GM23248 (cell line): ENCODE results near the gene APC2. TPM values are rescaled to one million over a fixed set of nuclear protein-coding genes. Genes with fewer than 3 reads are reported as not detected.

Experiments used
- DNase-seq: peaks from one replicate; pipeline ENCODE4 v3.0.0-alpha.2; 2015
- H2AFZ ChIP-seq: fragments of 200-600 bp; sonication (generic); 2 replicates; pipeline ENCODE4 v1.6.1; 2016; ENCODE audit warnings: antibody characterized with exemption
- H3F3A ChIP-seq: fragments of 200-600 bp; sonication (generic); 2 replicates; pipeline ENCODE4 v1.6.1; 2016; ENCODE audit warnings: mild to moderate bottlenecking, antibody characterized with exemption, mixed run types; ENCODE audit not compliant: insufficient read depth
- H3K27ac ChIP-seq: fragments of 200-600 bp; sonication (generic); 2 replicates; pipeline ENCODE4 v1.5.1; 2016; ENCODE audit warnings: mild to moderate bottlenecking
- H3K27me3 ChIP-seq: fragments of 200-600 bp; sonication (generic); replicated peaks from 2 replicates; pipeline ENCODE4 v1.6.1; 2016; ENCODE audit warnings: mild to moderate bottlenecking; ENCODE audit not compliant: insufficient read depth
- H3K36me3 ChIP-seq: fragments of 200-600 bp; sonication (generic); 2 replicates; pipeline ENCODE4 v1.6.1; 2016; ENCODE audit warnings: low read depth, mild to moderate bottlenecking
- H3K4me1 ChIP-seq: fragments of 200-600 bp; sonication (generic); 2 replicates; pipeline ENCODE4 v1.6.1; 2016; ENCODE audit warnings: mild to moderate bottlenecking; ENCODE audit not compliant: insufficient read depth
- H3K4me2 ChIP-seq: fragments of 200-600 bp; sonication (generic); one replicate; pipeline ENCODE4 v1.6.1; 2016; ENCODE audit warnings: mild to moderate bottlenecking; ENCODE audit not compliant: unreplicated experiment
- H3K4me3 ChIP-seq: fragments of 200-600 bp; sonication (generic); 2 replicates; pipeline ENCODE4 v1.5.1; 2016; ENCODE audit warnings: mild to moderate bottlenecking
- H3K79me2 ChIP-seq: fragments of 200-600 bp; sonication (generic); 2 replicates; pipeline ENCODE4 v1.6.1; 2016; ENCODE audit warnings: mild to moderate bottlenecking; ENCODE audit not compliant: insufficient read depth
- H3K9ac ChIP-seq: fragments of 200-600 bp; sonication (generic); 2 replicates; pipeline ENCODE4 v1.6.1; 2016; ENCODE audit warnings: mild to moderate bottlenecking
- H3K9me2 ChIP-seq: fragments of 200-600 bp; sonication (generic); 2 replicates; pipeline ENCODE4 v1.6.1; 2016; ENCODE audit warnings: mixed run types, mild to moderate bottlenecking, moderate library complexity; ENCODE audit not compliant: insufficient read depth
- H3K9me3 ChIP-seq: fragments of 200-600 bp; sonication (generic); one replicate; pipeline ENCODE4 v1.6.1; 2017; ENCODE audit warnings: low read depth
- H4K20me1 ChIP-seq: fragments of 200-600 bp; sonication (generic); 2 replicates; pipeline ENCODE4 v1.6.0; 2016; ENCODE audit not compliant: insufficient read depth
- EZH2 ChIP-seq: fragments of 200-600 bp; sonication (generic); IDR thresholded peaks from 2 replicates; pipeline ENCODE4 v1.6.1; 2018; ENCODE audit warnings: antibody characterized with exemption, mild to moderate bottlenecking; ENCODE audit not compliant: insufficient read depth, poor library complexity, severe bottlenecking
- EZH2phosphoT487 ChIP-seq: fragments of 200-600 bp; sonication (generic); IDR thresholded peaks from 2 replicates; pipeline ENCODE4 v1.6.1; 2018; ENCODE audit warnings: antibody characterized with exemption, moderate library complexity, mild to moderate bottlenecking, low read depth; ENCODE audit not compliant: insufficient read depth
- WGBS, 2 experiments: methylation state at CpG; one replicate each; pipeline ENCODE4 v1.1.6; 2015 to 2017; ENCODE audit warnings: low lambda C conversion rate in 2 of 2, low coverage in 1 of 2; ENCODE audit errors: missing lambda C conversion rate in 2 of 2; 5-methylcytosine and 5-hydroxymethylcytosine counted together
- in situ Hi-C: fragments of 300-500 bp; cut with MboI; formaldehyde crosslinking; loops from 2 replicates; pipeline ENCODE4 v1.15.0; 2020
- polyA plus RNA-seq: library from polyadenylated mRNA; unstranded; fragments of >200 nt; fragmentation: Nextera tagmentation; extraction: Ambion mirVana; gene quantifications from 2 replicates; pipeline ENCODE4 v1.2.1, GENCODE V29; 2016
- total RNA-seq: library from RNA; depleted of rRNA; stranded (reverse); fragments of >200 nt; shearing (Covaris generic); gene quantifications from 2 replicates; pipeline ENCODE4 v1.2.3, GENCODE V29; 2014; rRNA removed

Gene APC2
- total and polyA plus RNA-seq, 2 experiments from 2014 or later: 0.10 to 0.11 TPM

DNA sequence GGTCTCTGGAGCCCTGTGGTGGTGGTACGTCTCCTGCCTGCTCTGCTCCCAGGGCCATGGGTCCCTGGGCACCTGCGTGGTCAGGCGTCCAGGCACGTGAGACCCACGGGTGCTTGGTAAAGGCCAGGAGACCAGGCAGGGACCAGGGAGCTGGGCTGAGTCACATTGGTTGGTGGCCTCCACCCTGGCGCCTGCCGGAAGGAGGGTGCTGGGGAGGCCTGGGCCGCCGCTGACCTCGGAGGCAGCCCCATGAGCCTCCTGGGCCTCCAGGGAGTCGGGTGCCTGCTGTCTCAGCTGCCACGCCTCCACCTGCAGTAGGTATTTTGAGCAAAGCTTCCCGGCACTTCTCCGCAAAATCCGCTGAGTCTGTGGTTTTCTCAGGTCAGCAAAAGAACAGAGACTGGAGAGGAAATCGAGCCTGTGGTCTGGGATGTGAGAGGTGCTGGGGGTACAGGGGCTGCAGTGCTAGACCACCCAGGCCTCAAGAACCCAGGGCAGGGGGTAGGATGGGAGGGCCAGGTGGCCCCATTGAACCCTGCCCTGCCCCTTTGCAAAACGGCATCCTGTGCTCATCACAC, 70.4 kb downstream of the APC2 start:
- Histone ChIP-seq H3F3A (no peaks in the 10 kb centered on the region), H3K4me1 (no peaks in the 10 kb centered on the region), H3K4me3 (no peak overlapping the region), H3K9me3 (no peaks in the 10 kb centered on the region), H3K9ac (no peak overlapping the region), H3K27me3 (peaks cover 16% of the 10 kb centered on the region; the same call in 1 of the 2 replicates), H3K27ac (no peak overlapping the region), H2AFZ (no peak overlapping the region), H4K20me1 (no peaks in the 10 kb centered on the region), H3K36me3 (no peaks in the 10 kb centered on the region), H3K79me2 (no peaks in the 10 kb centered on the region), H3K9me2 (no peaks in the 10 kb centered on the region), H3K4me2 (no peak overlapping the region)
- in situ Hi-C loops: no loop called here
- WGBS, 2 experiments: 68 to 71% methylated on average over 15 to 17 of the region's 17 CpGs
- TF ChIP-seq EZH2phosphoT487: no peak
- no peak for DNase-seq

DNA sequence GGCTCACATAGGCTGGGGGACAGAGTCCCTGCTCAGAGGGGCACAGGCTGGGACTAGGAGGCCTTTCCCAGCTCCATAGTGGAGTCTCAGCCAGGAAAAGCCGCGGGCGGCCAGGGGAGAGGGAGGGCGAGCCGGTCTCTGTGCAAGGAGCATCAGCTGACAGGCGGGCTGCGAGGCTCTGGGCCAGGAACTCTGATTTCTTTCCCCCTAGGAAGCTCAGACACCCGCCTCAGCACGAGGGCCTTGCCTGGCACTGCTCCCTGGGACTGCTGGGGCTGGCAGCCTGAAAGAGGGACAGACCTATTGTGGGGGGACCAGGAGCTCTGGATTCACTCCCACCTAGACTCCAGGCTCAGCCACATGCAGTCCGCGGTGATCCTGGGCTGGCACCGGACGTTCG, 71.7 kb downstream of the APC2 start:
- Histone ChIP-seq H3K9me3 (no peaks in the 10 kb centered on the region), H3K4me2 (no peak overlapping the region), H3K9ac (no peak overlapping the region), H3K79me2 (no peaks in the 10 kb centered on the region), H3K36me3 (no peaks in the 10 kb centered on the region), H3K9me2 (no peaks in the 10 kb centered on the region), H3K4me3 (no peak overlapping the region), H4K20me1 (no peaks in the 10 kb centered on the region), H3F3A (no peaks in the 10 kb centered on the region), H3K27me3 (peaks cover 16% of the 10 kb centered on the region; the same call in 1 of the 2 replicates), H2AFZ (no peak overlapping the region), H3K4me1 (no peaks in the 10 kb centered on the region), H3K27ac (no peak overlapping the region)
- TF ChIP-seq EZH2phosphoT487: no peak
- no peak for TF ChIP-seq EZH2
- in situ Hi-C loops: no loop called here
- no peak for DNase-seq
- 36 to 42% methylated on average over 8 to 12 of the region's 14 CpGs for WGBS, 2 experiments

- Histone ChIP-seq H3K9me3 (no peaks in the 10 kb centered on the region), H3K36me3 (no peaks in the 10 kb centered on the region), H3K27me3 (peaks cover 16% of the 10 kb centered on the region; the same call in 1 of the 2 replicates), H3K79me2 (no peaks in the 10 kb centered on the region), H3F3A (no peaks in the 10 kb centered on the region), H3K4me2 (no peak overlapping the region), H3K9ac (no peak overlapping the region), H3K27ac (no peak overlapping the region), H3K4me3 (no peak overlapping the region), H3K9me2 (no peaks in the 10 kb centered on the region), H2AFZ (no peak overlapping the region), H4K20me1 (no peaks in the 10 kb centered on the region), H3K4me1 (no peaks in the 10 kb centered on the region)
- in situ Hi-C loops: no loop called here
- no peak for DNase-seq
- no peak for TF ChIP-seq EZH2
- TF ChIP-seq EZH2phosphoT487: no peak
- WGBS, 2 experiments: 63 to 72% methylated on average over 10 of the region's 10 CpGs
Measured at GRCh38 chr19:1522061-1522460, 72.1 kb downstream of the APC2 start.

GRCh38 chr19:1522838-1523237, 72.9 kb downstream of the APC2 start:
- in situ Hi-C loops: no loop called here
- WGBS, 2 experiments: 54 to 58% methylated on average over 16 to 18 of the region's 18 CpGs
- no peak overlapping the region for H3K27ac ChIP-seq
- peaks cover 16% of the 10 kb centered on the region; the same call in 1 of the 2 replicates for H3K27me3 ChIP-seq
- no peaks in the 10 kb centered on the region for H3K4me1 ChIP-seq
- no peak overlapping the region for H3K4me2 ChIP-seq
- TF ChIP-seq EZH2 (no peak), EZH2phosphoT487 (no peak)
- no peaks in the 10 kb centered on the region for H3K9me2 ChIP-seq
- H3K9ac ChIP-seq: no peak overlapping the region
- no peaks in the 10 kb centered on the region for H3K36me3 ChIP-seq
- H3K79me2 ChIP-seq: no peaks in the 10 kb centered on the region
- H3K9me3 ChIP-seq: no peaks in the 10 kb centered on the region
- no peaks in the 10 kb centered on the region for H4K20me1 ChIP-seq
- no peak for DNase-seq
- H2AFZ ChIP-seq: no peak overlapping the region
- H3K4me3 ChIP-seq: no peak overlapping the region
- no peaks in the 10 kb centered on the region for H3F3A ChIP-seq

Other genes starting within 250 kb of the APC2 start
- 64.1 and 66.5 TPM in 2 replicates for gene STK11, start 244.3 kb upstream of the APC2 start, total RNA-seq
- 4.3 and 4.6 TPM in 2 replicates for gene STK11, start 244.3 kb upstream of the APC2 start, polyA plus RNA-seq
- gene CBARP, start 212.1 kb upstream of the APC2 start, total RNA-seq: 2.7 and 4.5 TPM in 2 replicates
- 0.29 and 0.41 TPM in 2 replicates for gene CBARP, start 212.1 kb upstream of the APC2 start, polyA plus RNA-seq
- gene ATP5F1D, start 208.4 kb upstream of the APC2 start, total RNA-seq: 27.4 and 38.9 TPM in 2 replicates
- 287 and 290 TPM in 2 replicates for gene ATP5F1D, start 208.4 kb upstream of the APC2 start, polyA plus RNA-seq
- 9.4 and 18.5 TPM in 2 replicates for gene MIDN, start 201.5 kb upstream of the APC2 start, total RNA-seq
- gene MIDN, start 201.5 kb upstream of the APC2 start, polyA plus RNA-seq: 3.1 and 4.0 TPM in 2 replicates
- gene CIRBP, start 180.8 kb upstream of the APC2 start, total RNA-seq: 239 and 392 TPM in 2 replicates
- gene CIRBP, start 180.8 kb upstream of the APC2 start, polyA plus RNA-seq: 163 and 185 TPM in 2 replicates
- gene FAM174C, start 174.6 kb upstream of the APC2 start, total RNA-seq: 61.5 and 84.5 TPM in 2 replicates
- gene FAM174C, start 174.6 kb upstream of the APC2 start, polyA plus RNA-seq: 67.8 and 81.6 TPM in 2 replicates
- gene EFNA2, start 164.2 kb upstream of the APC2 start, total RNA-seq: not detected in 2 replicates
- gene EFNA2, start 164.2 kb upstream of the APC2 start, polyA plus RNA-seq: not detected in 2 replicates
- 64.1 and 67.1 TPM in 2 replicates for gene NDUFS7, start 66.2 kb upstream of the APC2 start, total RNA-seq
- gene NDUFS7, start 66.2 kb upstream of the APC2 start, polyA plus RNA-seq: 173 and 177 TPM in 2 replicates
- 39.8 and 43.7 TPM in 2 replicates for gene GAMT, start 48.6 kb upstream of the APC2 start, total RNA-seq
- 40.1 and 43.1 TPM in 2 replicates for gene GAMT, start 48.6 kb upstream of the APC2 start, polyA plus RNA-seq
- gene DAZAP1, start 42.5 kb upstream of the APC2 start, total RNA-seq: 56.6 and 59.4 TPM in 2 replicates
- 11.0 and 12.8 TPM in 2 replicates for gene DAZAP1, start 42.5 kb upstream of the APC2 start, polyA plus RNA-seq
- gene RPS15, start 11.7 kb upstream of the APC2 start, total RNA-seq: 1,256 and 1,289 TPM in 2 replicates
- 921 and 947 TPM in 2 replicates for gene RPS15, start 11.7 kb upstream of the APC2 start, polyA plus RNA-seq
- 35.9 and 40.2 TPM in 2 replicates for gene C19orf25, start 29.1 kb downstream of the APC2 start, total RNA-seq
- 33.2 and 34.7 TPM in 2 replicates for gene C19orf25, start 29.1 kb downstream of the APC2 start, polyA plus RNA-seq
- 0.13 and 0.76 TPM in 2 replicates for gene PCSK4, start 40.2 kb downstream of the APC2 start, total RNA-seq
- gene PCSK4, start 40.2 kb downstream of the APC2 start, polyA plus RNA-seq: 0.28 and 0.43 TPM in 2 replicates
- gene REEP6, start 41.1 kb downstream of the APC2 start, total RNA-seq: 2.9 and 3.0 TPM in 2 replicates
- 4.0 and 4.3 TPM in 2 replicates for gene REEP6, start 41.1 kb downstream of the APC2 start, polyA plus RNA-seq
- gene ADAMTSL5, start 62.9 kb downstream of the APC2 start, total RNA-seq: 21.1 and 31.7 TPM in 2 replicates
- 19.3 and 23.3 TPM in 2 replicates for gene ADAMTSL5, start 62.9 kb downstream of the APC2 start, polyA plus RNA-seq
- gene PLK5, start 74.0 kb downstream of the APC2 start, total RNA-seq: not detected in 2 replicates
- not detected in 2 replicates for gene PLK5, start 74.0 kb downstream of the APC2 start, polyA plus RNA-seq
- gene MEX3D, start 118.2 kb downstream of the APC2 start, total RNA-seq: 50.3 and 50.6 TPM in 2 replicates
- gene MEX3D, start 118.2 kb downstream of the APC2 start, polyA plus RNA-seq: 2.6 and 3.0 TPM in 2 replicates
- gene MBD3, start 142.7 kb downstream of the APC2 start, total RNA-seq: 134 and 153 TPM in 2 replicates
- 24.5 and 26.4 TPM in 2 replicates for gene MBD3, start 142.7 kb downstream of the APC2 start, polyA plus RNA-seq
- gene UQCR11, start 155.3 kb downstream of the APC2 start, total RNA-seq: 49.3 and 53.0 TPM in 2 replicates
- gene UQCR11, start 155.3 kb downstream of the APC2 start, polyA plus RNA-seq: 669 and 684 TPM in 2 replicates
- gene TCF3, start 202.5 kb downstream of the APC2 start, total RNA-seq: 58.9 and 60.6 TPM in 2 replicates
- 16.2 and 18.3 TPM in 2 replicates for gene TCF3, start 202.5 kb downstream of the APC2 start, polyA plus RNA-seq